Inferior parietal cortex (tissue), 1 donor: ENCODE data around the gene GTF2A1L.
"Not testable (repeated sequence)": the region's sequence is repeated elsewhere in the genome, so short reads cannot be mapped to it uniquely, and the experiment has no call there.

Experiments used
- DNase-seq: peaks from one replicate; pipeline ENCODE4 v3.0.0-alpha.2; 2016; ENCODE audit errors: extremely low spot score

The GTF2A1L gene, protein sequence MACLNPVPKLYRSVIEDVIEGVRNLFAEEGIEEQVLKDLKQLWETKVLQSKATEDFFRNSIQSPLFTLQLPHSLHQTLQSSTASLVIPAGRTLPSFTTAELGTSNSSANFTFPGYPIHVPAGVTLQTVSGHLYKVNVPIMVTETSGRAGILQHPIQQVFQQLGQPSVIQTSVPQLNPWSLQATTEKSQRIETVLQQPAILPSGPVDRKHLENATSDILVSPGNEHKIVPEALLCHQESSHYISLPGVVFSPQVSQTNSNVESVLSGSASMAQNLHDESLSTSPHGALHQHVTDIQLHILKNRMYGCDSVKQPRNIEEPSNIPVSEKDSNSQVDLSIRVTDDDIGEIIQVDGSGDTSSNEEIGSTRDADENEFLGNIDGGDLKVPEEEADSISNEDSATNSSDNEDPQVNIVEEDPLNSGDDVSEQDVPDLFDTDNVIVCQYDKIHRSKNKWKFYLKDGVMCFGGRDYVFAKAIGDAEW

DNA sequence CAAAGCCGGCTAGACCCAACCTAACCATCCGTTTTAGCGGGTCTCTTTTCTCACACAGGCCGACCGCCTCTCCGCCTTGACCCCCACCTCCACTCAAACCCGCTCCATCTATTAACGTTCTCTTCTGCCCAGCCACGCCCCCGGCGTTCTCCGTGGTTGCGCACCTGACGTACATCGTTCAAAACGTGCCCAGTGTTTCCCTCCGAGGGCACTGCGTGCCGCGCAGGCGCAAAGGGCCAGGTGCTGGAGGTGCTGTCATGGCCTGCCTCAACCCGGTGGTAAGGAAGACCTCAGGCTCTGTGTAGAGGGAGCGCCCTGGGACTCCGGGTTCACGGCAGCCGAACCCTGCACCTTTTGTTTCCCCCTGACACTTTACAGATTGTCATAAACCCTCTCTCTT lies at the start of gene GTF2A1L:
Gene GTF2A1L (plus strand): TSS at position 239 of the 400 bp plus-strand sequence. CDS start 19 bp downstream, at position 258.
- no peak for DNase-seq

DNA sequence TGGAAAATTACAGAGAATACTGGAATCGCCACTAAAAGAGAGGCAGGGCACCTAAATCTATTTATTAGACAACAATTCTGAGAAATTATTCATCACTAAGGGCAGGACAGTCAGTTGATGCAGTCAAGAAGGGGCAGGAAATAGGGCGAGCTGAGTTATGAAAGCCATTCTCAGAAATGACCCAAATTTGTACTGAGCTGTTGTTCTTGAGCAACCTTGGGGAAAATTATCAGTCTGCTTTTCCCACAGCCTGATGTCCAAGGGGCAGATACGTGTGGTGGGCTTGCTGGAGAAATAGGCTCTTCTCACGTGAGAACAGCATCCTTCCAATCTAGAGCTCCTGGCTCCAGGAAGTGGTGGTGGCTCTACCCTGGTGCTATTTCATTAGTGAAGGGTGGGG lies 49.1 kb upstream of the GTF2A1L start:
- no peak for DNase-seq

DNA sequence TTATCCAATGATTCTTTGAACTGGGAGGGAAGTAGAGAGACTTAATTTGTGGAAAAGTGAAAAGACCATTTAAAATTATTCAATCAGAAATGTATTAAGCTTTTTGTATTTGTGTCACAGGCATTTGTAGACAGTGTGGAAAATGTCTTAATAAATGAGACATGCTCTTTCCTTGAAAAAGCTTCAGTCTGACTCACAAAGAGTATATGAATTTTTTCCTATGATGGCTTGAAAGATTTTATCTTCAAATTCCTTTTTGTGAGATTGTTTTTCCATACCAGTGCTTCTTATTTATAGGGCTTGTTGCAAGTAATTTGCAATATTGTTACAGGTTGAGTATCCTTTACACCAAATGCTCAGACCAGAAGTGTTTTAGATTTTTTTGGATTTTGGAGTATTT lies 48.2 kb upstream of the GTF2A1L start:
- DNase-seq: no peak

DNA sequence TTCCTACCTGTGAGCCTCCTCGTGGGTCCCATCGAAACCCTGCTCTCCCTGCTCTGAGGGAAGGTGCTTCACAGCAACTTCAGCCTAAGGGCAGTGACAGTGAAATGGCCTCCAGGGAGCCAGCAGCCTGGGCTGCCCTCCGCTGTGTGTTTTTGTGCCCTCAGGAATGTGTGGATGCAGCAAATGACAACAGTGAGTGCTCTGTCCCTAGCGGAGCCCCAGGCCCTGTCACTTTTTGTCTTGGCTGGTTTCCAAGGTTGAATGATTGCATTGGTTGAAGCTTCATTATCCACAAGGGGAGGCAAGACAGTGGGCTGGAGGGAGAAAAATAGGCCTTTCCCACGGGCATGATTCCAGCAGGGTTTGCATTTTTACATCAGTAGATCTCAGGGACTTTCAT lies 44.8 kb upstream of the GTF2A1L start:
- DNase-seq: no peak

DNA sequence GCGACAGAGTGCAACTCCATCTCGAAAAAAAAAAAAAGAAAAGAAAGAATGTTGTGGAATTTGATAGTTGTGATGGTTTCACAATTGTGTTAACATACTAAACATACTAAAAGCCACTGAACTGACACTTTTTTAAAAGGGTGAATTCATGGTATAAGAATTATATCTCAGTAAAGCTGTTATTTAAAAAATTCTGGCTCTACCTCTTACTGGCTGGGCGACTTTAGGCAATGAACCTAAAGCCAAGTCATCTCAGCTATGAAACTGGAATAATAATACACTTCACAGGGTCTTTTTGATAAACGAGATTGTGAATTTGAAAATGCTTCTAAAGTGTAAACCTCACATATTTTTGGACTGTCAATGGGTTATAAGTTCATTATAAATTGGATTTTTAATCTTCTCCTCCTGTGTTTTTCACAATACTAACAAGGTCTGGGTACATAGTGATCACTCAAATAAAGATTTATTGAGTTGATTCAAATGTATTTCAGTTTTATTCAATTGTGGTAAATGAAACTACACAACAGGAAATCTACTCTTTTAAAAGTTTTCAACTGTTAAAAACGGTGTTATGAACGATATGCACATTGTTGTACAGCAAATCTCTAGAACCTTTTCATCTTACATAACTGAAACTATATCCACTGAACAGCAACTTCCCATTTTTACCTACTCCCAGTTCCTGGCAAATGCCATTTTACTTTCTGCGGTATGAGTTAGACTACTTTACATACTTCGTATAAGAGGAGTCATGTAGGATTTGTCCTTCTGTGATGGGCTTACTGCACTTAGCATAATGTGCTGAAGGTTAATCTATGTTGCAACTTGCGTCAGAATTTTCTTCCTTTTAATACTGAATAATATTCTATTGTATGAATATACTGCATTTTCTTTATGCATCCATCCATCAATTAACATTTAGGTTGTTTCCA lies 43.0 kb upstream of the GTF2A1L start:
- no peak for DNase-seq

DNA sequence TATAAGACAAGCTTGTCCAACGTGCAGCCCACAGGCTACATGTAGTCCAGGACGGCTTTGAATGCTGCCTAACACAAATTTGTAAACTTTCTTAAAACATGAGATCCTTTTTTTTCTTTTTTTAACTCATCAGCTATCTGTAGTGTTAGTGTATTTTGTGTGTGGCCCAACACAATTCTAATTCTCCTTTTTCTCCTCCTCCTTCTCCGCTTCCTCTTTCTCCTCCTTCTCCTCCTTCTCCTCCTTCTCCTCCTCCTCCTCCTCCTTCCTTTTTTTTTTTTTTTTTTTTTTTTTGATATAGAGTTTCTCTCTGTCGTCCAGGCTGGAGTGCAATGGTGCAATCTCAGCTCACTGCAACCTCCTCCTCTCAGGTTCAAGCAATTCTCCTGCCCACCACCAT lies 39.3 kb upstream of the GTF2A1L start:
- DNase-seq: no peak

DNA sequence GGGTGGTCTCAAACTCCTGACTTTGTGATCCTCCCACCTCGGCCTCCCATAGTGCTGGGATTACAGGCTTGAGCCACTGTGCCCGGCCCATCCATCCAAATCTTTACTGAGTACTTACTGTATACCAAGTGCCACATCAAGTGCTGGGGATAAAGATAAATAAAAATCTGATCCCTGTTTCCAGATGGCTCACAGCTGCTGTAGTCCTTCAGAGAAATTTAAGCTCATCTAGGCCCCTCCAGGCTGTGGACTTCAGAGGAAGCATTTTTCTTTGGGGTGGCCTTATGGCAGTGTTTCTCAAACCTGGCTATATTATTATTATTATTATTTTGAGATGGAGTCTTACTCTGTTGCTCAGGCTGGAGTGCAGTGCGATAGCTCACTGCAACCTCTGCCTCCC lies 33.7 kb upstream of the GTF2A1L start:
- no peak for DNase-seq

DNA sequence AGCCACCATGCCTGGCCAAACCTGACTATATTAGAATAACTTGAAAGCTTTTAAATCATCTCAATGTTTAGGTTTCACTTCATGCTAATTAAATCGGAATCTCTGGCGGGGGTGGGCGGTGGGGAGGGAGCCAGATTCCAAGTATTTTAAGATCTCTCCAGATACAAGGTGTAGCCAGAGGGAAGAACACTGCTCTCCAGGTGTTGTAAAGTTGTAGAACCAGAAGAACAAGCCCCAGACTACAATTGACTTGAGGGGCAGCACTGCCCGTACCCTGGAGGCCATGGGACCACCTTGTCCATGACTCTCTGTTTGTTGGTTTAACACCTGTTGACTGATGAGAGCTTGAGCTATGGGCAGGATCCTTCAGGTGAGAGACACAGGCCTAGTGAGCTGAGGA lies 33.1 kb upstream of the GTF2A1L start:
- DNase-seq: no peak

DNA sequence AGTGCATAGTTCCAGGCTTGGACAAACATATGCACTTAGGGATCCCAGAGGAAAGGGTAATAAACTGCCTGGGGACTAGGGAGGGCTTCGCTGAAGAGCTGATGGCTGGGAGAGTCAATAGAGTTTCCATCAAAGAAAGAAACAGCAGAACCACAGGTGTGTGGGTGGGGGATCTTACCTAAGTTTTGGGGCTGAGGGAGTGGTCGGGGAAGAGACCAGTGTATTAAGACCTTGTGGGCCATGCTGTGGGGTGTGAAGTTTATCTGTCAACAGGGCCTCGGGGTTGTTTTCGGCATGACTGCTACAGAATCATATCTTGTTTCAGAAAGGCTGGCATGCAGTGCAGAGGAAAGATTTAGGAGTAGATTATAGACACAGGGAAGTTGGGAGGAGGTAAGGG lies 31.2 kb upstream of the GTF2A1L start:
- no peak for DNase-seq

DNA sequence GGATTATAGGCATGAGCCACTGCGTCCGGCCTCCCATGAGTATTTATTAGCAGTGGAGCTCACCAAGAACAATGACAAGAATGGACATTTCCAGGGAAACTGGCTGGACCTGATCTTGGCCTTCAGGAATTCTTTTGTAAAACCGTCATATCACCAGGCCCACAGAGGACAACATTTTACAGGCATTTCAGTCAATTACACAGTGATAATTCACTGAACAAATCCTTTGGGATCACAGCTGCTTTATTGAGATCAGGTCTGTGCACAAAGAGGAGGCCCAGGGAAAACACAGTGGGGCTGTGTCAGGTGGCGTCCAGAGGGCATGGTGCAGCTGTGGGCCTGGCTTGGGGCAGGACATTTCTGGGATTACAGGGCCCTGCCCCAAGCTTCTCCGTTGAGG lies 30.1 kb upstream of the GTF2A1L start:
- DNase-seq: no peak

DNA sequence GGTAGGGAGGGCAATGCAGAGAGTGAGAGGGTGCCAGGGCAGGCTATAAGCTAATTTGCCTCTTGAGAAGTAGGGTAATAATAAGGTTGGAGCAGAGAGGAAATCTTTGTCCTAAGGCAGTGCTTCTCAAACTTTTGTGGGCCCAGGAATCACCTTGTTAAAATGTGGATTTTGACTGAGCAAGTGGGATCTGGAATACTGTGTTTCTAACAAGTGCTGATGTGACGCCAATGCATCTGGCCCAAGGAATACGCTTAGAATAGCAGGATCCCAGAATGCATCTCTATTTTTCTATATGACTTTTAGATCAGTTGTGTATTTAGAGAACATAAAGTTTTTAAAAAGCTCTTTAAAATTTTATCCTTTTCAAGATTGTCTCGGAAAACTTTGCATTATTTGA lies 29.7 kb upstream of the GTF2A1L start:
- no peak for DNase-seq

DNA sequence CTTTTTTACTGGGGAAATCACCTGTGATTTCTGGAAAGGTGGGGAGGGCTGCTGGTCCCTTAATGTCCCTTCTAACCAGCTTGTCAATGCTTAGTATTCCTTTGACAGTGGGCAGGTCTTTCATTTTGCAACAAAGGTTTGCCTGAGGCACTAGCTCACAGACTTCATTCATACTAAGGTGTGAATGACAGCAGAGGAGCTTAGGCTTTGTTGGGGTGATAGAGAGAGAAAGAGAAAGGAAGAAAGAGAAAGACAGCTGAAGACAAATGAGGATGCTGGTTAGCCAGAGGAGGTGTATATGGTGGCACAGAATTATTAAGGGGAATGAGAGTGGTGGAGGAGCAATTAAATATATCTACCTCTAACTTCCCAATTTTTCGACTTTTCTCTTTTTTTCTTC lies 28.9 kb upstream of the GTF2A1L start:
- DNase-seq: no peak

DNA sequence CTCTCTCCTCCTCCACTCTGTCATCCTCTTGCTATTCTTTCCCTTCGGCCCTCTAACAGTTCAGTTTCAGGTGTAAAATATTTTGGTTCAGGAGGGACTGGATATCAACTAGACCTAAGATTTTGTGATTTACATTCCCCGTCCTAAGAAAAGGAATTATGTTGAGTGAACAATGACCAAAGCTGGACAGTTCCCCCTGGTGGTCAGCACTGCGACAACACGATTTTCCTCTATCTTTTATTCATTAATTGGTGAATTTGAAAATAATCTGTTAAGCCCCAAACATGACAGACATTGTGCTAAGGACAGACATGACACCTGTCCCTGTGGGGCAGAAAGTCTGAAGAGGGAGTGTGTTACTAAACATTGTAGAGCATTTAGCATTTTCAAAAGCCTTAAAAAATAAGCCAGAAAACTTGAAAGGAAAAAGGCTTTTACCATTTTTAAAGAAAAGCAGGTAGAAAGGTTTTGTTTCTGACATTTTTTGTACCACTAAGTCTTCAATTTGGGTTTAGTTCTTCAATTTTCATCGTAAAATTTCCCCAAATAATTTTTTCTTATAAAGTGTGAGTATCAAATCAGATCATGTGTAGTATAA lies 28.4 kb upstream of the GTF2A1L start:
- peak; percentile 72 for DNase-seq

DNA sequence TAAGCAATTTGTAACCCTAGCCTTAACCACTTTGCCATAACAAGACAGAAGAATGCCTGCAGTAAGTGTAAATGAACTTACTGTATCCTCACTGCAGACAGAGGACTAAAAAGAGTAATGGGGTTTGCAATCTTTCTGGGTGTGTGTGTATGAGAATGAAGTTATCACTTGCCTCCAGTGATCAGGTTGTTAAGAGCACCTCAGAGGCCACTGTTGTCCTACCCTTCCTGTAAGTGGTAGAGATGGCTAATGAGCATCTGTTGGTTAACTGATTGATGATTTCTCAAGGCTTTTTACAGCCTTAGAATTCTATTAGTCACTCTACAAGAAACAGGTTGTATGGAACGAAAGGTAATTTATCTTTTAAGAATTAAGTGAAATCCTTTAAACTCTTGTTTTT lies 27.6 kb upstream of the GTF2A1L start:
- no peak for DNase-seq

DNA sequence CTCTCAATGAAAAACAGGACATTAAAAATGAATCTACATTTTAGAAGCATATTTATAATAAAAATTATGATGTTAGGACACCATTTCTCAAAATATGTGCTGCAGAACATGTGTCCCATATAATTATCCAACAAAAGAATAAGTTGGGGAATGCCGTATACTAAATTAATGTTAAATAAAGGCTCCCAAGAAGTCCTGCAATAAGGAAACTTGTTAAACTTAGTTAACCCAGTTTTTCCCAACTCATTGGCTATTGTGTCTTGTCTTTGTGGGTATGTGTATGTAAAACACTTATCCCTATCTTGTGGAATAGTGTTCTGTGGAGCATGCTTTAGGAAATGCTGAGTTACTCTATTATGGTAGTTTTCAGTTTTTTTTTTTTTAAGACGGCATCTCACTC lies 25.6 kb upstream of the GTF2A1L start:
- no peak for DNase-seq

DNA sequence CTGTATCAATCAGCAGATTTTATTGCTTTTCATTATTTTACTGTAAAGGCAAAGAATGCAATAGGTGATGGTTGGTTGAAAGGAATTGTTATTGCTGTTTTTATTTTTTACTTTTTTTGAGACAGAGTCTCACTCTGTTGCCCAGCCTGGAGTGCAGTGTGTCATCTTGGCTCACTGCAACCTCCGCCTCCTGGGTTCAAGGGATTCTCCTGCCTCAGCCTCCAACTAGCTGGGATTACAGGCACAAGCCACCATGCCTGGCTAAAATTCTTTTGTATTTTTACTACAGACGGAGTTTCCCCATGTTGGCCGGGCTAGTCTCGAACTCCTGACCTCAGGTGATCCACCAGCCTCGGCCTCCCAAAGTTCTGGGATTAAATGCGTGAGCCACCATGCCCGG lies 20.9 kb upstream of the GTF2A1L start:
- DNase-seq: not testable (repeated sequence)

DNA sequence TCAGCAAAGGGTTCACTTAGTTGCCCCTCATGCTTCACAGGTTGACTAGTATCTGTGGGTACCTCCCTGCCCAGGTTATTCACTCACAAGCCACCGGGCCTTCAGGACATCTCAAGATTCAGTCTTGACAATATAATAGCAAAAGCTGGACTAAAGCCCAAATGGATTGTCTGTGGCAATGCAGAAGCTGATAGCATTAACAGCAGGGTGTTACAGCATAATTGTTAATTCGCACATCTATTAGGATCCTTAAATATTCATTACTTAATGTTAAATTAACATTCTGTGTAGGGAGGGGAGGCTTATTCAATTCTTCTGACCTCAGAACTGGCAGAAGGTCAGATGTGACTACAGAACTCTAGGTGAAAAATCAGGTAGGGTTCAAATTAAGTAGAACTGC lies 20.2 kb upstream of the GTF2A1L start:
- DNase-seq: no peak

DNA sequence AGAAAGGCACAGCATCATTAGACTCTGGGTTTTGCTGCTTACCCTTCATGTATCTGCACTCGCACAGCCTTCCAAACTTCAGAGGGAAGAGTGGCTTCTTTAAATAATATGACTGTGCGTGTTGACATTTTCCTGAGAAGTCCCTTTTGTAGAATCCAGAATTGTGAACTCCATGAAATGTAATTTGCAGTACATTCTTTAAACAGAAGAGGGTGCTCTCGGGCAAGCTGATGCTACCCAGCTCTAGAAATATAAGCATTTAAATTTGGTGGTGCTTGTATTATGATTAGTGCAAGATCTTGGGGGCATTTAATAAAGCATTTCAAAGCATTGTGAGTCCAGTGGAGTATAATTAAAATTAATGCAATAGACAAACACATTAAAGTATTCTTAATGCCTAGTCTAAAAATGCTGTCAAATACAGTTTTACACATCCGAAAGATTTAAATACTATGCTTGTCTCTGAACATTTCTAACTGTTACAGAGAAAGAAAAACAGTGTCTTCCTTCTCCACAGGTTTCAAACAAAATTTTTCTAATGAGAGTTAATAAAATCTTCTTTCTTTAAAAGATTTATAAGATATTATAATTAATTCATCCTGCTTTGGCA lies 17.3 kb upstream of the GTF2A1L start:
- DNase-seq: peak; percentile 91

DNA sequence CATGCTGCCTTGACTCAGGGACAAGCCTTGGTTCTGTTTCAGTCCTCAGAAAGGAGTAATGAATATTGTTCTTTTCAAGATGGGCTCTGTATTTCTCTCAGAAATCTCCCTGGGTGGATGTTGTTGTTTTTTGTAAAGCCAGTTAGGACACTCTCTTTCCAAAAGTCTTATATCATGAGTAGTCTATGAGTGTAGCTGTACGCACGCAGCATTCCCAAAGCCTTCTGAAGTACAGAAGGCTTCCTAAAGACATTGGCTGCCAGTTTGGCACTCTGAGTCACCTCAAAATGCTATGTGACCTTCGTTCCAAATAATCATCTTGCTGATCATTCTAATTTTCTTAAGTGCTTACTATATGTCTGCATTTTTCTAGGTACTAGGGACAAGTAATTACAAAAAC lies 16.7 kb upstream of the GTF2A1L start:
- no peak for DNase-seq

DNA sequence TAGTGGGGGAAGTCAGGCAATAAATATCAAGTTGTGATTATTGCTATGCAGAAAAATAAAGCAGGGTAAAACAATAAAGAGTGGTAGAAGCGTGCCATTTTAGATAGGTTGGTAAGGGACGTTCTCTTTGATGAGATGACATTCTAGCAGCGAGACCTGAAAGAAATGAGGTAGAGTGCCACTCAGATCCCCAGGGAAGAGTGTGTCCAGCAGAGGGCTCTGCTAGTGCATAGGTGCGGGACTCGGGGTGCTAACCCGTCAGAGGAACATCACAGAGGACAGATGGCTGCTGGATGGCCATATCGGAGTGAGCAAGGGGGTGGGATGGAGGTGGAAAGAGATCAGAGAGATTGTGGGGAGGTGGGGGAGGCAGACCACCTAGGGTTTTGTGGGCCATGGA lies 16.3 kb upstream of the GTF2A1L start:
- DNase-seq: no peak

DNA sequence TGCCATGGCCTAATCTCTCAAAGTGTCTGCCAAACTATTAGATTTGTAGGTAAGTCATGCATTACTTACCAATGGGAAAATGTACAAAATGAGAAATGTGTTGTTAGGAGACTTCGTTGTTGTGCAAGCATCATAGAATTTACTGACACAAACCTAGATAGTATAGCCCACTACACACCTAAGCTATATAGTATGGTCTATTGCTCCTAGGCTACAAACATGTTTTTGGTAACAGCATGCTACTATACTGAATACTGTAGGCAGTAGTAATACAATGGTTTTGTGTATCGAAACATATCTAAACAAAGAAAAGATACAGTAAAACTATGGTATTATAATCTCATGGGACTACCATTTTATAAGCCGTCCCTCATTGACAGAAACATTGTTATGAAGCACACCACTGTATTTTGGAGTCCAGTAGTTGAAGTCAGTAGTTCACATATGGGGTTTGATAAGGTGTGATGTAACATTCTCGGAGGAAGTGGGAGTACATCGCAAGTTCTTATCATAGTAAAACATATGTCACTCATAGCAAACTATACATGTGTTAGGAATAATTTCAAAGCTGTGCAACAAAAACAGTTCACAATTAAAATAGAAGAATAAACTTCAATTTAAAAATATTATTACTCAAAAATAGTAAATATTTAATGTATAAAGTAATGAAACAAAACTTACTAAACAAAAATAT lies 12.0 kb upstream of the GTF2A1L start:
- no peak for DNase-seq
